SK-N-SH (cell line): ENCODE data around the gene AGAP1. TPM values are rescaled to one million over a fixed set of nuclear protein-coding genes. Genes with fewer than 3 reads are reported as not detected.

Experiments used
- CTCF ChIA-PET: fragments of 300-600, 350-600 bp; formaldehyde crosslinking; extraction: SDS; loops from one replicate; lab custom pipeline; 2021; lab: Yijun Ruan, JAX
- POLR2A ChIA-PET: fragments of 350-600 bp; sonication (Branson Sonifier 250); formaldehyde crosslinking; extraction: SDS; loops from one replicate; lab custom pipeline; 2020; ENCODE audit warnings: antibody characterized with exemption, inconsistent platforms; lab: Yijun Ruan, JAX
- DNase-seq: peaks from one replicate; pipeline ENCODE4 v3.0.0; 2012
- H2AFZ ChIP-seq: fragments of 200-600 bp; sonication (generic); 2 replicates; pipeline ENCODE4 v1.8.1; 2016; ENCODE audit warnings: antibody characterized with exemption, mild to moderate bottlenecking, low read depth
- H3F3A ChIP-seq: fragments of 200-600 bp; sonication (generic); replicated peaks from 2 replicates; pipeline ENCODE3; 2016; ENCODE audit warnings: antibody characterized with exemption, mild to moderate bottlenecking; ENCODE audit not compliant: insufficient read depth
- H3K27ac ChIP-seq, 2 experiments: fragments of 200-500 bp in 1 of 2; fragments of 200-600 bp in 1 of 2; sonication (Bioruptor generic) in 1 of 2; sonication (generic), shearing (Covaris generic) in 1 of 2; 2 replicates each; pipeline versions ENCODE4 v1.5.1 to v1.6.1; 2014 to 2016; ENCODE audit warnings: low read depth in 2 of 2, inconsistent platforms in 1 of 2, low read length in 1 of 2, mild to moderate bottlenecking in 1 of 2, mixed read lengths in 1 of 2
- H3K27me3 ChIP-seq: fragments of 200-600 bp; sonication (generic), shearing (Covaris generic); 2 replicates; pipeline ENCODE4 v1.6.1; 2016; ENCODE audit warnings: mixed run types; ENCODE audit not compliant: insufficient read depth
- H3K36me3 ChIP-seq, 2 experiments: fragments of 200-500 bp in 1 of 2; fragments of 200-600 bp in 1 of 2; sonication (Bioruptor generic) in 1 of 2; sonication (generic) in 1 of 2; replicated peaks in 1 of 2; 2 replicates each; pipeline versions ENCODE3 to v1.5.1; 2014 to 2016; ENCODE audit warnings: low read length in 1 of 2, mild to moderate bottlenecking in 1 of 2; ENCODE audit not compliant: insufficient read depth in 2 of 2, control insufficient read depth in 1 of 2
- H3K4me1 ChIP-seq, 2 experiments: fragments of 200-500 bp in 1 of 2; fragments of 200-600 bp in 1 of 2; sonication (Bioruptor generic) in 1 of 2; sonication (generic), shearing (Covaris generic) in 1 of 2; 2 replicates each; pipeline versions ENCODE4 v1.5.1 to v1.6.1; 2014 to 2016; ENCODE audit warnings: low read depth in 1 of 2, low read length in 1 of 2, mixed run types in 1 of 2; ENCODE audit not compliant: insufficient read depth in 2 of 2, control insufficient read depth in 1 of 2
- H3K4me2 ChIP-seq: fragments of 200-600 bp; sonication (generic), shearing (Covaris generic); 2 replicates; pipeline ENCODE4 v1.6.1; 2017; ENCODE audit warnings: mixed run types
- H3K4me3 ChIP-seq, 2 experiments: fragments of 200-500 bp in 1 of 2; fragments of 200-600 bp in 1 of 2; sonication (Bioruptor generic) in 1 of 2; sonication (generic), shearing (Covaris generic) in 1 of 2; 2 replicates each; pipeline versions ENCODE4 v1.5.1 to v1.8.1; 2014 to 2016; ENCODE audit warnings: low read depth in 2 of 2, inconsistent platforms in 1 of 2, low read length in 1 of 2, mild to moderate bottlenecking in 1 of 2, mixed read lengths in 1 of 2, moderate library complexity in 1 of 2
- H3K79me2 ChIP-seq: fragments of 200-600 bp; sonication (generic); 2 replicates; pipeline ENCODE4 v1.8.1; 2017; ENCODE audit warnings: mild to moderate bottlenecking; ENCODE audit not compliant: insufficient read depth
- H3K9ac ChIP-seq: fragments of 200-600 bp; sonication (generic); 2 replicates; pipeline ENCODE4 v1.6.1; 2017; ENCODE audit warnings: mixed run types
- H3K9me2 ChIP-seq: fragments of 200-600 bp; sonication (generic); 2 replicates; pipeline ENCODE4 v1.6.1; 2017; ENCODE audit warnings: mixed run types
- H3K9me3 ChIP-seq: fragments of 200-600 bp; sonication (generic); 2 replicates; pipeline ENCODE4 v1.6.1; 2017; ENCODE audit warnings: mixed run types, mild to moderate bottlenecking, moderate library complexity
- H4K20me1 ChIP-seq: fragments of 200-600 bp; sonication (generic); 2 replicates; pipeline ENCODE4 v1.6.1; 2017; ENCODE audit warnings: mild to moderate bottlenecking, mixed run types; ENCODE audit not compliant: insufficient read depth
- EP300 ChIP-seq, 2 experiments: IDR thresholded peaks; 2 replicates each; pipeline versions ENCODE4 v1.4.0 to v1.6.1; 2012; ENCODE audit warnings: borderline replicate concordance in 1 of 2, low read depth in 1 of 2, low read length in 1 of 2
- EZH2phosphoT487 ChIP-seq: fragments of 200-600 bp; sonication (generic); IDR thresholded peaks from 2 replicates; pipeline ENCODE4 v1.6.1; 2017; ENCODE audit warnings: low read depth, mixed run types, mild to moderate bottlenecking, antibody characterized with exemption, moderate library complexity, borderline replicate concordance
- FOSL2 ChIP-seq: IDR thresholded peaks from 2 replicates; pipeline ENCODE4 v1.4.0; 2012; ENCODE audit warnings: low read depth, mild to moderate bottlenecking, moderate library complexity, borderline replicate concordance
- FOXM1 ChIP-seq: IDR thresholded peaks from 2 replicates; pipeline ENCODE4 v1.4.0; 2012; ENCODE audit warnings: low read depth, mild to moderate bottlenecking
- GABPA ChIP-seq: IDR thresholded peaks from 2 replicates; pipeline ENCODE4 v1.4.0; 2012; ENCODE audit warnings: low read depth, mild to moderate bottlenecking
- GATA2 ChIP-seq: sonication (generic); formaldehyde crosslinking; IDR thresholded peaks from 2 replicates; pipeline ENCODE4 v1.5.0; 2020; ENCODE audit warnings: mild to moderate bottlenecking, missing genetic modification reagents
- JUND ChIP-seq: IDR thresholded peaks from 2 replicates; pipeline ENCODE4 v1.4.0; 2012
- POLR2AphosphoS5 ChIP-seq: IDR thresholded peaks from 2 replicates; pipeline ENCODE4 v1.6.1; 2012; ENCODE audit warnings: low read depth, low read length
- RAD21 ChIP-seq: IDR thresholded peaks from 2 replicates; pipeline ENCODE4 v1.6.1; 2012; ENCODE audit warnings: mild to moderate bottlenecking, low read length
- RCOR1 ChIP-seq: fragments of 150-350 bp; IDR thresholded peaks from 2 replicates; pipeline ENCODE4 v1.6.1; 2017; ENCODE audit warnings: antibody characterized with exemption, low read length
- RXRA ChIP-seq: IDR thresholded peaks from 2 replicates; pipeline ENCODE4 v1.4.0; 2012; ENCODE audit warnings: low read depth, mild to moderate bottlenecking, borderline replicate concordance
- SMC3 ChIP-seq: IDR thresholded peaks from 2 replicates; pipeline ENCODE4 v1.6.1; 2012; ENCODE audit warnings: low read depth, low read length, improper control_type of control experiment
- TCF12 ChIP-seq: IDR thresholded peaks from 2 replicates; pipeline ENCODE4 v1.4.0; 2012
- USF1 ChIP-seq: IDR thresholded peaks from 2 replicates; pipeline ENCODE4 v1.4.0; 2012; ENCODE audit warnings: low read depth, borderline replicate concordance
- ZBTB33 ChIP-seq: IDR thresholded peaks from 2 replicates; pipeline ENCODE4 v1.4.0; 2012; ENCODE audit warnings: low read depth, borderline replicate concordance
- WGBS: methylation state at CpG from one replicate; pipeline ENCODE4 v1.1.6; 2017; ENCODE audit warnings: low lambda C conversion rate; 5-methylcytosine and 5-hydroxymethylcytosine counted together
- polyA plus RNA-seq, 3 experiments: library from polyadenylated mRNA; depleted of rRNA; stranded (reverse); fragments of >200 nt; gene quantifications; 2 replicates each; pipeline ENCODE4 v1.2.3, GENCODE V29; 2012
- TF ChIP-seq, protein P1 (sequence below): fragments of 200-600 bp; sonication (generic); IDR thresholded peaks from 2 replicates; pipeline ENCODE4 v1.6.1; 2017; ENCODE audit warnings: antibody characterized with exemption, mild to moderate bottlenecking, moderate library complexity
- TF ChIP-seq, protein P2 (sequence below): fragments of 150-350 bp; IDR thresholded peaks from 2 replicates; pipeline ENCODE4 v1.6.1; 2017; ENCODE audit warnings: antibody characterized with exemption, low read length, low read depth, borderline replicate concordance
- TF ChIP-seq, protein P3 (sequence below): IDR thresholded peaks from 2 replicates; pipeline ENCODE4 v1.6.1; 2012; ENCODE audit warnings: mild to moderate bottlenecking, low read depth, low read length, moderate library complexity

AGAP1 gene
- polyA plus RNA-seq, 1 of the 3 experiments (the other 2 are of a cell fraction), result 8.8 TPM

DNA sequence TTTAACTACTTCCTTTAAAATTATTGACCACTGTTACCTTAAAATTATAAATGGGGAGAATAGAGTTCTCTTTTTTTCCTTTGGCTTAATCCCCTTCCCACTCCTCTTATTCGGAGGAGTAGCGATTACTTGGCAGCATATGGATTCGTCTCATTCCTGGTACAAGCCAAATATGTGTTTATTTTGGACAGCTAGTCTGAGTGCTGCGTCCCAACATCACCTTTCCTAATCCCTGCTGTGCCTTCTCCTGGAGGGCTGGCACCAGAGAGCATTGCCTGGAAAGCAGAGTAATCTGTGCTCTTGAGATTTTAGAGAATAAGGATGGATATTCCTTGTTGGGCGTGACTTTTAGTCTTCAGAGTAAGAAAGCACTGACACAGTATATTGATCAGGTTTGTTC, 185.6 kb downstream of the AGAP1 start:
- peaks cover 46% of the 10 kb centered on the region for H4K20me1 ChIP-seq
- H3K9ac ChIP-seq, result no peak overlapping the region
- no peaks in the 10 kb centered on the region for H3F3A ChIP-seq
- H3K36me3 ChIP-seq, result no peaks in the 10 kb centered on the region
- no peak overlapping the region for H3K27ac ChIP-seq
- ChIA-PET CTCF (interaction anchor here (1.0 to 3.6 kb wide), 6 partner anchors 9 to 84 kb away, joined by 3 to 26 read pairs (median 6); no protein-coding TSS in a partner anchor), POLR2A (no interaction called here)
- H3K9me3 ChIP-seq, result no peaks in the 10 kb centered on the region
- WGBS, result 92% methylated on average over 5 of the region's 5 CpGs
- peaks cover 0 to 15% of the 10 kb centered on the region in 2 experiments; a peak in 1 of 4 replicates for H3K4me1 ChIP-seq
- H3K27me3 ChIP-seq, result no peaks in the 10 kb centered on the region
- no peak for TF ChIP-seq RCOR1
- TF ChIP-seq RXRA, result no peak
- TF ChIP-seq GATA2 (CRISPR knock-in tag), result no peak
- TF ChIP-seq GABPA, result no peak
- no peak for TF ChIP-seq EZH2phosphoT487
- TF ChIP-seq EP300 (IDR thresholded peaks at IDR 0.05; ENCODE audit: borderline replicate concordance in 1 of 2, low read depth in 1 of 2, low read length in 1 of 2), result no peak
- no peak overlapping the region for H2AFZ ChIP-seq
- no peak for DNase-seq
- H3K79me2 ChIP-seq, result peaks cover 25% of the 10 kb centered on the region
- no peaks in the 10 kb centered on the region for H3K9me2 ChIP-seq
- no peak overlapping the region for H3K4me2 ChIP-seq
- H3K4me3 ChIP-seq, result no peak overlapping the region

- H3K9ac ChIP-seq, result no peak overlapping the region
- no peak for DNase-seq
- H3K9me3 ChIP-seq, result no peaks in the 10 kb centered on the region
- H3K27ac ChIP-seq, result no peak overlapping the region
- no peak overlapping the region for H3K4me2 ChIP-seq
- no peaks in the 10 kb centered on the region for H3F3A ChIP-seq
- H3K4me1 ChIP-seq, result peaks cover 0 to 10% of the 10 kb centered on the region in 2 experiments; a peak in 1 of 4 replicates
- no peaks in the 10 kb centered on the region for H3K27me3 ChIP-seq
- H3K36me3 ChIP-seq, result no peaks in the 10 kb centered on the region
- peaks cover 35% of the 10 kb centered on the region for H4K20me1 ChIP-seq
- H3K4me3 ChIP-seq, result no peak overlapping the region
- peaks cover 15% of the 10 kb centered on the region; the same call in 1 of the 2 replicates for H3K79me2 ChIP-seq
- WGBS, result 98% methylated on average over 8 of the region's 10 CpGs
- no peaks in the 10 kb centered on the region for H3K9me2 ChIP-seq
- ChIA-PET CTCF (interaction anchor here (1.8 to 2.1 kb wide), 3 partner anchors 15 to 90 kb away, joined by 6 to 12 read pairs (median 9); no protein-coding TSS in a partner anchor), POLR2A (no interaction called here)
- H2AFZ ChIP-seq, result no peak overlapping the region
- no peak for TF ChIP-seq FOSL2
- no peak for TF ChIP-seq USF1
- TF ChIP-seq, protein P1, sequence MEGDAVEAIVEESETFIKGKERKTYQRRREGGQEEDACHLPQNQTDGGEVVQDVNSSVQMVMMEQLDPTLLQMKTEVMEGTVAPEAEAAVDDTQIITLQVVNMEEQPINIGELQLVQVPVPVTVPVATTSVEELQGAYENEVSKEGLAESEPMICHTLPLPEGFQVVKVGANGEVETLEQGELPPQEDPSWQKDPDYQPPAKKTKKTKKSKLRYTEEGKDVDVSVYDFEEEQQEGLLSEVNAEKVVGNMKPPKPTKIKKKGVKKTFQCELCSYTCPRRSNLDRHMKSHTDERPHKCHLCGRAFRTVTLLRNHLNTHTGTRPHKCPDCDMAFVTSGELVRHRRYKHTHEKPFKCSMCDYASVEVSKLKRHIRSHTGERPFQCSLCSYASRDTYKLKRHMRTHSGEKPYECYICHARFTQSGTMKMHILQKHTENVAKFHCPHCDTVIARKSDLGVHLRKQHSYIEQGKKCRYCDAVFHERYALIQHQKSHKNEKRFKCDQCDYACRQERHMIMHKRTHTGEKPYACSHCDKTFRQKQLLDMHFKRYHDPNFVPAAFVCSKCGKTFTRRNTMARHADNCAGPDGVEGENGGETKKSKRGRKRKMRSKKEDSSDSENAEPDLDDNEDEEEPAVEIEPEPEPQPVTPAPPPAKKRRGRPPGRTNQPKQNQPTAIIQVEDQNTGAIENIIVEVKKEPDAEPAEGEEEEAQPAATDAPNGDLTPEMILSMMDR, result no peak
- TF ChIP-seq, protein P2, sequence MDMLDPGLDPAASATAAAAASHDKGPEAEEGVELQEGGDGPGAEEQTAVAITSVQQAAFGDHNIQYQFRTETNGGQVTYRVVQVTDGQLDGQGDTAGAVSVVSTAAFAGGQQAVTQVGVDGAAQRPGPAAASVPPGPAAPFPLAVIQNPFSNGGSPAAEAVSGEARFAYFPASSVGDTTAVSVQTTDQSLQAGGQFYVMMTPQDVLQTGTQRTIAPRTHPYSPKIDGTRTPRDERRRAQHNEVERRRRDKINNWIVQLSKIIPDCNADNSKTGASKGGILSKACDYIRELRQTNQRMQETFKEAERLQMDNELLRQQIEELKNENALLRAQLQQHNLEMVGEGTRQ, result no peak
- TF ChIP-seq RAD21, result no peak
- TF ChIP-seq SMC3, result no peak
- TF ChIP-seq FOXM1, result no peak
- TF ChIP-seq, protein P3, sequence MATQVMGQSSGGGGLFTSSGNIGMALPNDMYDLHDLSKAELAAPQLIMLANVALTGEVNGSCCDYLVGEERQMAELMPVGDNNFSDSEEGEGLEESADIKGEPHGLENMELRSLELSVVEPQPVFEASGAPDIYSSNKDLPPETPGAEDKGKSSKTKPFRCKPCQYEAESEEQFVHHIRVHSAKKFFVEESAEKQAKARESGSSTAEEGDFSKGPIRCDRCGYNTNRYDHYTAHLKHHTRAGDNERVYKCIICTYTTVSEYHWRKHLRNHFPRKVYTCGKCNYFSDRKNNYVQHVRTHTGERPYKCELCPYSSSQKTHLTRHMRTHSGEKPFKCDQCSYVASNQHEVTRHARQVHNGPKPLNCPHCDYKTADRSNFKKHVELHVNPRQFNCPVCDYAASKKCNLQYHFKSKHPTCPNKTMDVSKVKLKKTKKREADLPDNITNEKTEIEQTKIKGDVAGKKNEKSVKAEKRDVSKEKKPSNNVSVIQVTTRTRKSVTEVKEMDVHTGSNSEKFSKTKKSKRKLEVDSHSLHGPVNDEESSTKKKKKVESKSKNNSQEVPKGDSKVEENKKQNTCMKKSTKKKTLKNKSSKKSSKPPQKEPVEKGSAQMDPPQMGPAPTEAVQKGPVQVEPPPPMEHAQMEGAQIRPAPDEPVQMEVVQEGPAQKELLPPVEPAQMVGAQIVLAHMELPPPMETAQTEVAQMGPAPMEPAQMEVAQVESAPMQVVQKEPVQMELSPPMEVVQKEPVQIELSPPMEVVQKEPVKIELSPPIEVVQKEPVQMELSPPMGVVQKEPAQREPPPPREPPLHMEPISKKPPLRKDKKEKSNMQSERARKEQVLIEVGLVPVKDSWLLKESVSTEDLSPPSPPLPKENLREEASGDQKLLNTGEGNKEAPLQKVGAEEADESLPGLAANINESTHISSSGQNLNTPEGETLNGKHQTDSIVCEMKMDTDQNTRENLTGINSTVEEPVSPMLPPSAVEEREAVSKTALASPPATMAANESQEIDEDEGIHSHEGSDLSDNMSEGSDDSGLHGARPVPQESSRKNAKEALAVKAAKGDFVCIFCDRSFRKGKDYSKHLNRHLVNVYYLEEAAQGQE, result no peak
- TF ChIP-seq ZBTB33, result no peak
- TF ChIP-seq POLR2AphosphoS5, result no peak
- TF ChIP-seq JUND, result no peak
- TF ChIP-seq TCF12, result no peak
- TF ChIP-seq EZH2phosphoT487, result no peak
Observed at GRCh38 chr2:235685024-235685721, 191.3 kb downstream of the AGAP1 start.
